Ascending aorta (tissue), 2 donors: ENCODE measurements around the gene TTC9. TPM values are rescaled to one million over a fixed set of nuclear protein-coding genes. Genes with fewer than 3 reads are reported as not detected.

Source experiments
- DNase-seq, 2 donors: peaks; one replicate each; pipeline ENCODE4 v3.0.0-alpha.2; 2019; ENCODE audit warnings: low spot score in 2 of 2
- H3K27ac ChIP-seq, 2 donors: fragments of 200-600 bp; sonication (generic); one replicate each; pipeline ENCODE4 v1.5.1; 2016 to 2017; ENCODE audit warnings: mild to moderate bottlenecking in 1 of 2
- H3K27me3 ChIP-seq: fragments of 200-600 bp; sonication (generic); one replicate; pipeline ENCODE4 v1.5.1; 2017
- H3K36me3 ChIP-seq, 2 donors: fragments of 200-600 bp; sonication (generic); one replicate each; pipeline ENCODE4 v1.5.1; 2016
- H3K4me1 ChIP-seq, 2 donors: fragments of 200-600 bp; sonication (generic); one replicate each; pipeline ENCODE4 v1.5.1; 2016 to 2017; ENCODE audit warnings: mild to moderate bottlenecking in 1 of 2
- H3K4me3 ChIP-seq, 2 donors: fragments of 200-600 bp; sonication (generic); one replicate each; pipeline ENCODE4 v1.5.1; 2016 to 2017; ENCODE audit warnings: mild to moderate bottlenecking in 1 of 2
- H3K9me3 ChIP-seq, 2 donors: fragments of 200-600 bp; sonication (generic); one replicate each; pipeline ENCODE4 v1.5.1; 2016
- intact Hi-C: fragments of 100-400 bp; cut with DNase I; formaldehyde crosslinking; loops from one replicate; pipeline ENCODE4 v1.15.1; 2023
- total RNA-seq: library from RNA; depleted of rRNA; stranded (reverse); fragments of >200 nt; gene quantifications from one replicate; pipeline ENCODE4 v1.1.0, GENCODE V29; 2016
- TF ChIP-seq, protein P1 (sequence below), 3 experiments: fragments of 200-600 bp in 2 of 3; fragments of 450-650 bp in 1 of 3; sonication (generic) in 2 of 3; IDR thresholded peaks; one replicate each; pipeline ENCODE4 v1.5.1; 2016 to 2019; ENCODE audit warnings: antibody characterized with exemption in 3 of 3, mild to moderate bottlenecking in 1 of 3, moderate library complexity in 1 of 3

TTC9 gene
- total RNA-seq, 1 donor from 2014 or later = not detected

GRCh38 chr14:70704960-70705359 lies 63.2 kb downstream of the TTC9 start:
- H3K9me3 ChIP-seq = no peaks in the 10 kb centered on the region
- no peaks in the 10 kb centered on the region for H3K36me3 ChIP-seq
- no peak for DNase-seq
- no peaks in the 10 kb centered on the region for H3K4me1 ChIP-seq
- no peak overlapping the region for H3K27ac ChIP-seq
- H3K4me3 ChIP-seq = no peak overlapping the region
- TF ChIP-seq, protein P1, sequence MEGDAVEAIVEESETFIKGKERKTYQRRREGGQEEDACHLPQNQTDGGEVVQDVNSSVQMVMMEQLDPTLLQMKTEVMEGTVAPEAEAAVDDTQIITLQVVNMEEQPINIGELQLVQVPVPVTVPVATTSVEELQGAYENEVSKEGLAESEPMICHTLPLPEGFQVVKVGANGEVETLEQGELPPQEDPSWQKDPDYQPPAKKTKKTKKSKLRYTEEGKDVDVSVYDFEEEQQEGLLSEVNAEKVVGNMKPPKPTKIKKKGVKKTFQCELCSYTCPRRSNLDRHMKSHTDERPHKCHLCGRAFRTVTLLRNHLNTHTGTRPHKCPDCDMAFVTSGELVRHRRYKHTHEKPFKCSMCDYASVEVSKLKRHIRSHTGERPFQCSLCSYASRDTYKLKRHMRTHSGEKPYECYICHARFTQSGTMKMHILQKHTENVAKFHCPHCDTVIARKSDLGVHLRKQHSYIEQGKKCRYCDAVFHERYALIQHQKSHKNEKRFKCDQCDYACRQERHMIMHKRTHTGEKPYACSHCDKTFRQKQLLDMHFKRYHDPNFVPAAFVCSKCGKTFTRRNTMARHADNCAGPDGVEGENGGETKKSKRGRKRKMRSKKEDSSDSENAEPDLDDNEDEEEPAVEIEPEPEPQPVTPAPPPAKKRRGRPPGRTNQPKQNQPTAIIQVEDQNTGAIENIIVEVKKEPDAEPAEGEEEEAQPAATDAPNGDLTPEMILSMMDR (IDR thresholded peaks at IDR 0.05) = no peak
- H3K27me3 ChIP-seq = no peaks in the 10 kb centered on the region
- intact Hi-C loops = no loop called here

DNA sequence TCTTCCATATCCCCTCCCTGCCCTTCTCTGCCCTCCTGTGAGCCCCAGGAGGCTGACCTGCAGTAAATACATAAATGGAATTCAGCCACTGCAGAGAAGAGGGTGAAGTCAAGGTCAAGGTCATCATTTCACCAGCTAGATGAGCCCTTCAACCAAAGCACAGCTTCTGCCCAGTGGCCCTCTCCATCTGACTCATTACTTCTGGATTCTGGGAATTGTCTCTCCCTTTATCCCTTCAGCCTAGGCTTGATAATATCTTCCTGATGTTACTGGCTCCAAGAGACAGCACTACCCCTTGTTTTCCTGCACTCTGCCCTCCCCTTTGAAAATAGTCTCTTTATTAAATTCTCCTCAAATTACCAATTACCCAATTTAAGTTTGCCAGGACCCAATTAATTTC lies 64.5 kb downstream of the TTC9 start:
- H3K9me3 ChIP-seq = no peaks in the 10 kb centered on the region
- H3K36me3 ChIP-seq = no peaks in the 10 kb centered on the region
- intact Hi-C loops = no loop called here
- H3K27ac ChIP-seq = no peak overlapping the region
- no peaks in the 10 kb centered on the region for H3K4me1 ChIP-seq
- no peak for DNase-seq
- H3K4me3 ChIP-seq = no peak overlapping the region
- no peaks in the 10 kb centered on the region for H3K27me3 ChIP-seq
- TF ChIP-seq, protein P1 (IDR thresholded peaks at IDR 0.05) = no peak

GRCh38 chr14:70707138-70708038 lies 65.7 kb downstream of the TTC9 start:
- no peaks in the 10 kb centered on the region for H3K36me3 ChIP-seq
- H3K4me3 ChIP-seq = no peak overlapping the region
- H3K27me3 ChIP-seq = no peaks in the 10 kb centered on the region
- DNase-seq = no peak
- intact Hi-C loops = no loop called here
- H3K27ac ChIP-seq = no peak overlapping the region
- no peaks in the 10 kb centered on the region for H3K4me1 ChIP-seq
- H3K9me3 ChIP-seq = no peaks in the 10 kb centered on the region
- TF ChIP-seq, protein P1 (IDR thresholded peaks at IDR 0.05) = no peak

- TF ChIP-seq, protein P1 (IDR thresholded peaks at IDR 0.05) = no peak
- intact Hi-C loops = no loop called here
- H3K27me3 ChIP-seq = no peaks in the 10 kb centered on the region
- peaks cover 0 to 8% of the 10 kb centered on the region in 2 donors for H3K4me1 ChIP-seq
- H3K4me3 ChIP-seq = no peak overlapping the region
- H3K36me3 ChIP-seq = no peaks in the 10 kb centered on the region
- DNase-seq = no peak
- no peaks in the 10 kb centered on the region for H3K9me3 ChIP-seq
- no peak overlapping the region for H3K27ac ChIP-seq
These were observed 67.2 kb downstream of the TTC9 start for GRCh38 chr14:70708717-70709570.

DNA sequence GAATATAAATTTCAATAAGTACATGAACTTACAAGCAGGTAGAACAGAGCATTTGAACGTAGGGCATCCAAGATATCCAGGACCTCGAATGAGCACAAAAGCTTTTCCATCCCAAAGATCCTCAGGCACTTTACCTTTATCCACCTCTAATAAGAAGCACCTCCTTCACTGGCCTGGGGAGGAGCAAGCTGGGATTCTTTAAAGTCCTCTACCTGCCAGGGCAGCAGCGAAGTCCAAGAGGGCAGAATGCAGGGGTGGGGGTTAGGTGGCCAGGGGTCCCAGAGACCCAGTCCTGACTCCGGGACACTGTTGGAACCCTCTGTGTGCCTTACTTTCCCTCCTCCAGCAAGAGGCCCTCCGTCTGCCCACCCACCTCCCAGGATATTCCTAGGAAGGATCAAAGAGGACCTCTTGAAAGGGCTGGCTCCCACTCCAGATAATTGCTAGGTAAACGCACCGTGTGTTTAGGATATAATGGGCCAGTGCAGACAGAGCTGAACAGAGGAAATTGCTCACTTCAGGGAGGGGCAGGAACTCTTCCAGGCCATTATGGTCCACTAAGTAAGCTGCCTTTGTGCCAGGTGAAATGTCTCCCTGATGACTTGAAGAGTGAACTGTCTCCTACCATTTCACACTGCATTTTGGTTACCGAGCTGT lies 68.1 kb downstream of the TTC9 start:
- TF ChIP-seq, protein P1 (IDR thresholded peaks at IDR 0.05) = no peak
- Histone ChIP-seq H3K4me3 (no peak overlapping the region), H3K4me1 (peaks cover 0 to 8% of the 10 kb centered on the region in 2 donors), H3K9me3 (no peaks in the 10 kb centered on the region), H3K36me3 (no peaks in the 10 kb centered on the region), H3K27me3 (no peaks in the 10 kb centered on the region), H3K27ac (no peak overlapping the region)
- DNase-seq = no peak
- intact Hi-C loops = loop anchor here (5.0 kb wide), 3 partner anchors 68 to 893 kb away; partner anchors contain the start of genes MAP3K9 and TTC9
